HCT116 (cell line): Measurements from ENCODE around the gene HEXIM1. TPM values are rescaled to one million over a fixed set of nuclear protein-coding genes. Genes with fewer than 3 reads are reported as not detected.

Source experiments
- ATAC-seq: fragments of 200-7000 bp; cut with Tn5 transposase; 2 replicates; pipeline ENCODE4 v1.9.1; 2020; ENCODE audit warnings: mild to moderate bottlenecking, moderate library complexity
- BruUV-seq: library from RNA; stranded (reverse); fragments of 400-500 nt; replicated peaks from 2 replicates; lab custom pipeline; 2021; lab: Mats Ljungman, UMichigan
- CTCF ChIA-PET: fragments of 300-600 bp; sonication (Branson Sonifier 250); formaldehyde crosslinking; loops from one replicate; lab custom pipeline; 2021; ENCODE audit warnings: antibody characterized with exemption; lab: Charles Lee
- POLR2A ChIA-PET: fragments of 300-600, 350-600 bp; sonication (Branson Sonifier 250); formaldehyde crosslinking; loops from one replicate; lab custom pipeline; 2021; ENCODE audit warnings: antibody characterized with exemption; lab: Charles Lee
- RAD21 ChIA-PET, 2 experiments: fragments of 300-600 bp; sonication (Branson Sonifier 250); formaldehyde crosslinking; loops; one replicate each; lab custom pipeline; 2023; ENCODE audit warnings: low total read pairs in 2 of 2; ENCODE audit not compliant: uncharacterized antibody in 2 of 2, unreplicated experiment in 2 of 2, low non-redundant PET in 1 of 2; lab: Charles Lee
- DNase-seq: peaks from one replicate; pipeline ENCODE4 v3.0.0-alpha.2; 2010; ENCODE audit warnings: low read depth, low spot score
- H2AFZ ChIP-seq: fragments of 200-600 bp; shearing (Covaris generic), sonication (generic); 2 replicates; pipeline ENCODE4 v1.6.1; 2017; ENCODE audit warnings: low read depth, mixed run types, mixed read lengths, antibody characterized with exemption, low read length; ENCODE audit not compliant: poor library complexity, severe bottlenecking
- H3K27ac ChIP-seq: 2 replicates; pipeline ENCODE4 v1.5.1; 2012; ENCODE audit warnings: low read depth, low read length
- H3K27me3 ChIP-seq: fragments of 200-600 bp; sonication (generic); 2 replicates; pipeline ENCODE4 v1.6.1; 2016; ENCODE audit warnings: mixed run types, low read length, mixed read lengths; ENCODE audit not compliant: insufficient read depth
- H3K36me3 ChIP-seq, 2 experiments: fragments of 200-500 bp in 1 of 2; fragments of 200-600 bp in 1 of 2; sonication (Bioruptor generic) in 1 of 2; sonication (generic) in 1 of 2; 2 replicates each; pipeline versions ENCODE4 v1.5.1 to v1.6.1; 2014 to 2016; ENCODE audit warnings: low read length in 2 of 2, inconsistent platforms in 1 of 2, mixed read lengths in 1 of 2, mixed run types in 1 of 2; ENCODE audit not compliant: insufficient read depth in 2 of 2, control insufficient read depth in 1 of 2
- H3K4me1 ChIP-seq, 2 experiments: fragments of 200-600 bp in 1 of 2; sonication (generic) in 1 of 2; 2 replicates each; pipeline versions ENCODE4 v1.5.1 to v1.6.1; 2012 to 2017; ENCODE audit warnings: low read length in 2 of 2, inconsistent platforms in 1 of 2, mild to moderate bottlenecking in 1 of 2, mixed read lengths in 1 of 2, mixed run types in 1 of 2, moderate library complexity in 1 of 2; ENCODE audit not compliant: insufficient read depth in 2 of 2, control insufficient read depth in 1 of 2
- H3K4me2 ChIP-seq: fragments of 200-600 bp; sonication (generic); 2 replicates; pipeline ENCODE4 v1.6.1; 2017; ENCODE audit warnings: mixed run types, low read length, mixed read lengths
- H3K4me3 ChIP-seq, 2 experiments: fragments of 200-600 bp in 1 of 2; sonication (generic) in 1 of 2; replicated peaks in 1 of 2; 2 replicates each; pipeline ENCODE4 v1.5.1; 2011 to 2016; ENCODE audit warnings: low read length in 2 of 2, control low read depth in 1 of 2, low read depth in 1 of 2, mild to moderate bottlenecking in 1 of 2, mixed read lengths in 1 of 2, mixed run types in 1 of 2
- H3K79me2 ChIP-seq: fragments of 200-600 bp; sonication (generic); 2 replicates; pipeline ENCODE4 v1.6.1; 2017; ENCODE audit warnings: mild to moderate bottlenecking, mixed run types, low read length, moderate library complexity, mixed read lengths; ENCODE audit not compliant: insufficient read depth
- H3K9ac ChIP-seq: fragments of 200-600 bp; sonication (generic); 2 replicates; pipeline ENCODE4 v1.6.1; 2016; ENCODE audit warnings: low read length, mixed read lengths
- H3K9me2 ChIP-seq: fragments of 200-600 bp; sonication (generic), shearing (Covaris generic); 2 replicates; pipeline ENCODE4 v1.6.1; 2017; ENCODE audit warnings: mixed run types, mild to moderate bottlenecking, moderate library complexity; ENCODE audit not compliant: insufficient read depth
- H3K9me3 ChIP-seq, 2 experiments: fragments of 200-500 bp in 1 of 2; fragments of 200-600 bp in 1 of 2; sonication (Bioruptor generic) in 1 of 2; sonication (generic) in 1 of 2; 2 replicates each; pipeline ENCODE4 v1.6.1; 2014 to 2017; ENCODE audit warnings: low read length in 2 of 2, mixed read lengths in 2 of 2, inconsistent platforms in 1 of 2, low read depth in 1 of 2, mild to moderate bottlenecking in 1 of 2, mixed run types in 1 of 2, moderate library complexity in 1 of 2; ENCODE audit not compliant: control insufficient read depth in 1 of 2, insufficient read depth in 1 of 2
- H4K20me1 ChIP-seq: fragments of 200-600 bp; sonication (generic), shearing (Covaris generic); 2 replicates; pipeline ENCODE4 v1.6.1; 2017; ENCODE audit warnings: mixed run types, mild to moderate bottlenecking, moderate library complexity; ENCODE audit not compliant: insufficient read depth
- ATF3 ChIP-seq: IDR thresholded peaks from 2 replicates; pipeline ENCODE4 v1.6.1; 2012
- CTCF ChIP-seq, 3 experiments: fragments of 200-600 bp in 1 of 3; sonication (generic) in 1 of 3; IDR thresholded peaks in 2 of 3; conservative IDR thresholded peaks in 1 of 3; 2 replicates each; pipeline ENCODE4 v1.5.1; 2012 to 2017; ENCODE audit warnings: low read depth in 2 of 3, low read length in 2 of 3, antibody characterized with exemption in 1 of 3, borderline replicate concordance in 1 of 3, control low read depth in 1 of 3, mild to moderate bottlenecking in 1 of 3, mixed read lengths in 1 of 3, mixed run types in 1 of 3, moderate library complexity in 1 of 3; ENCODE audit not compliant: insufficient read depth in 1 of 3
- EGR1 ChIP-seq: IDR thresholded peaks from 2 replicates; pipeline ENCODE4 v1.6.1; 2012; ENCODE audit warnings: low read depth
- ELF1 ChIP-seq: IDR thresholded peaks from 2 replicates; pipeline ENCODE4 v1.6.1; 2012; ENCODE audit warnings: low read depth, borderline replicate concordance
- EZH2 ChIP-seq: fragments of 200-600 bp; sonication (generic); IDR thresholded peaks from 2 replicates; pipeline ENCODE4 v1.6.1; 2017; ENCODE audit warnings: antibody characterized with exemption, mixed run types
- EZH2phosphoT487 ChIP-seq: fragments of 200-600 bp; IDR thresholded peaks from 2 replicates; pipeline ENCODE4 v1.6.1; 2018; ENCODE audit warnings: antibody characterized with exemption, borderline replicate concordance
- JUND ChIP-seq: IDR thresholded peaks from 2 replicates; pipeline ENCODE4 v1.6.1; 2012
- MAX ChIP-seq: IDR thresholded peaks from 2 replicates; pipeline ENCODE4 v1.6.1; 2012
- POLR2A ChIP-seq: IDR thresholded peaks from 2 replicates; pipeline ENCODE4 v1.7.0; 2011; ENCODE audit warnings: borderline replicate concordance; ENCODE audit not compliant: insufficient read depth, insufficient read length; ENCODE audit errors: extremely low read depth
- REST ChIP-seq: IDR thresholded peaks from 2 replicates; pipeline ENCODE4 v1.6.1; 2012; ENCODE audit warnings: low read depth
- TCF7L2 ChIP-seq: IDR thresholded peaks from 2 replicates; pipeline ENCODE4 v1.7.0; 2011; ENCODE audit warnings: borderline replicate concordance, inconsistent platforms; ENCODE audit not compliant: insufficient read depth, insufficient read length; ENCODE audit errors: extremely low read depth
- YY1 ChIP-seq: IDR thresholded peaks from 2 replicates; pipeline ENCODE4 v1.6.1; 2011; ENCODE audit warnings: low read length, low read depth, moderate library complexity, mild to moderate bottlenecking; ENCODE audit not compliant: insufficient replicate concordance; ENCODE audit errors: extremely low read depth
- ZFX ChIP-seq: fragments of 450-650 bp; IDR thresholded peaks from 2 replicates; pipeline ENCODE4 v1.6.1; 2017
- ZNF274 ChIP-seq: fragments of 200-500 bp; sonication (Bioruptor generic); IDR thresholded peaks from 2 replicates; pipeline ENCODE4 v1.6.1; 2014; ENCODE audit warnings: mild to moderate bottlenecking, low read depth, low read length, inconsistent platforms
- intact Hi-C: fragments of 100-400 bp; cut with micrococcal nuclease; formaldehyde crosslinking; loops from 2 replicates; pipeline ENCODE4 v1.10.0; 2022
- total RNA-seq: library from RNA; stranded (reverse); gene quantifications from one replicate; pipeline ENCODE4 v1.2.1, GENCODE V29; 2021; ENCODE audit not compliant: unreplicated experiment

Gene HEXIM1
- total RNA-seq, 1 experiment from 2014 or later = 58.0 TPM

GRCh38 chr17:45117334-45117733, 30.9 kb upstream of the HEXIM1 start:
- peaks cover 2 to 11% of the 10 kb centered on the region in 2 experiments; a peak in 3 of 4 replicates for H3K36me3 ChIP-seq
- ATAC-seq = no peak
- no peak overlapping the region for H3K4me3 ChIP-seq
- peaks cover 7 to 10% of the 10 kb centered on the region in 2 experiments for H3K4me1 ChIP-seq
- no peak for TF ChIP-seq REST
- TF ChIP-seq EZH2phosphoT487 = no peak
- no peak for TF ChIP-seq MAX
- TF ChIP-seq ATF3 = no peak
- TF ChIP-seq CTCF (IDR thresholded peaks at IDR 0.05 in 2 of 3, conservative IDR thresholded peaks at IDR 0.05 in 1 of 3; ENCODE audit: borderline replicate concordance in 1 of 3, insufficient read depth in 1 of 3, low read depth in 2 of 3, low read length in 2 of 3) = no peak
- TF ChIP-seq YY1 = no peak
- no peak for TF ChIP-seq POLR2A
- no peak for TF ChIP-seq TCF7L2
- TF ChIP-seq ZFX = no peak
- no peak for TF ChIP-seq ZNF274
- TF ChIP-seq EZH2 = no peak
- TF ChIP-seq ELF1 = no peak
- TF ChIP-seq EGR1 = no peak
- TF ChIP-seq JUND = no peak
- H3K9ac ChIP-seq = no peak overlapping the region
- intact Hi-C loops = no loop called here
- no TSS peak for BruUV-seq
- peaks cover 10% of the 10 kb centered on the region for H3K79me2 ChIP-seq
- no peak overlapping the region for H3K4me2 ChIP-seq
- no peak overlapping the region for H3K27ac ChIP-seq
- H2AFZ ChIP-seq = no peak overlapping the region
- POLR2A ChIA-PET = interaction anchor here (0.8 kb wide), 1 partner anchor 44 kb away, joined by 3 read pairs; the partner anchor contains the start of gene HEXIM2
- no peaks in the 10 kb centered on the region for H3K9me2 ChIP-seq
- RAD21 ChIA-PET = no interaction called here
- CTCF ChIA-PET = no interaction called here
- no peaks in the 10 kb centered on the region for H3K9me3 ChIP-seq
- no peaks in the 10 kb centered on the region for H4K20me1 ChIP-seq
- DNase-seq = no peak
- no peaks in the 10 kb centered on the region for H3K27me3 ChIP-seq
